GM04503 (cell line): ENCODE data around the gene TIMM44.
A peak's percentile ranks its signal among the peaks of the same experiment; 100 is the strongest.

Source experiments
- DNase-seq: peaks from one replicate; pipeline ENCODE4 v3.0.0-alpha.2; 2012; ENCODE audit warnings: low read depth

The TIMM44 gene

GRCh38 chr19:7943444-7944176 is at the start of gene TIMM44:
Gene TIMM44, minus strand, starts transcription at chr19:7943666. Its CDS starts 15 bp downstream, at chr19:7943651.
- peak; percentile 99 for DNase-seq

- no peak for DNase-seq
These were observed 49.1 kb upstream of the TIMM44 start for GRCh38 chr19:7992575-7992974.

- no peak for DNase-seq
These were observed 45.7 kb upstream of the TIMM44 start for GRCh38 chr19:7989071-7989575.

GRCh38 chr19:7988307-7988706 is 44.8 kb upstream of the TIMM44 start:
- no peak for DNase-seq

GRCh38 chr19:7987114-7987768 is 43.8 kb upstream of the TIMM44 start:
- no peak for DNase-seq

GRCh38 chr19:7986321-7987113 is 43.1 kb upstream of the TIMM44 start:
- peak; percentile 38 for DNase-seq

GRCh38 chr19:7985481-7985911 is 42.0 kb upstream of the TIMM44 start:
- DNase-seq: no peak

GRCh38 chr19:7983995-7984837 is 40.8 kb upstream of the TIMM44 start:
- no peak for DNase-seq

- DNase-seq: no peak
These were observed 40.0 kb upstream of the TIMM44 start for GRCh38 chr19:7983286-7983950.

GRCh38 chr19:7982651-7983099 is 39.2 kb upstream of the TIMM44 start:
- no peak for DNase-seq

GRCh38 chr19:7982103-7982502 is 38.6 kb upstream of the TIMM44 start:
- no peak for DNase-seq

- no peak for DNase-seq
These were observed 38.2 kb upstream of the TIMM44 start for GRCh38 chr19:7981661-7982060.

- no peak for DNase-seq
These were observed 37.7 kb upstream of the TIMM44 start for GRCh38 chr19:7981199-7981598.

GRCh38 chr19:7980635-7981121 is 37.2 kb upstream of the TIMM44 start:
- DNase-seq: no peak

GRCh38 chr19:7980168-7980567 is 36.7 kb upstream of the TIMM44 start:
- DNase-seq: no peak

GRCh38 chr19:7979559-7979958 is 36.1 kb upstream of the TIMM44 start:
- no peak for DNase-seq

- DNase-seq: no peak
These were observed 35.5 kb upstream of the TIMM44 start for GRCh38 chr19:7979011-7979410.

GRCh38 chr19:7978179-7978825 is 34.8 kb upstream of the TIMM44 start:
- DNase-seq: no peak

- no peak for DNase-seq
These were observed 34.2 kb upstream of the TIMM44 start for GRCh38 chr19:7977723-7978040.

GRCh38 chr19:7977021-7977722 is 33.7 kb upstream of the TIMM44 start:
- no peak for DNase-seq
